DMS 273 treated with DMSO at 0.1 percent for 48 hours (cell line): ENCODE results near the gene NANP.
A peak's percentile ranks its signal among the peaks of the same experiment; 100 is the strongest.
"Not testable (repeated sequence)": the region's sequence is repeated elsewhere in the genome, so short reads cannot be mapped to it uniquely, and the experiment has no call there.

ENCODE experiments used
- DNase-seq: peaks from one replicate; lab custom pipeline; 2025; lab: John Stamatoyannopoulos, UW

NANP gene

GRCh38 chr20:25623736-25624499 is at the start of gene NANP:
Gene NANP (minus strand): TSS chr20:25624014. CDS start chr20:25623948, 66 bp downstream.
- peak; percentile 93 for DNase-seq

GRCh38 chr20:25672659-25673235 is 48.9 kb upstream of the NANP start:
- no peak for DNase-seq

- DNase-seq = no peak
These were observed 46.1 kb upstream of the NANP start for GRCh38 chr20:25669826-25670422.

- no peak for DNase-seq
These were observed 44.6 kb upstream of the NANP start for GRCh38 chr20:25668446-25668845.

- DNase-seq = no peak
These were observed 36.2 kb upstream of the NANP start for GRCh38 chr20:25659999-25660398.

GRCh38 chr20:25654487-25654886 is 30.7 kb upstream of the NANP start:
- DNase-seq = no peak

- DNase-seq = not testable (repeated sequence)
These were observed 29.1 kb upstream of the NANP start for GRCh38 chr20:25652866-25653265.

- no peak for DNase-seq
These were observed 21.0 kb upstream of the NANP start for GRCh38 chr20:25644814-25645213.

- DNase-seq = no peak
These were observed 19.9 kb upstream of the NANP start for GRCh38 chr20:25643716-25644115.

GRCh38 chr20:25637247-25637646 is 13.4 kb upstream of the NANP start:
- DNase-seq = no peak

- DNase-seq = no peak
These were observed 9.4 kb upstream of the NANP start for GRCh38 chr20:25632940-25633790.

- DNase-seq = not testable (repeated sequence)
These were observed 6.8 kb upstream of the NANP start for GRCh38 chr20:25630615-25631014.

- no peak for DNase-seq
These were observed 6.1 kb upstream of the NANP start for GRCh38 chr20:25629816-25630499.

- no peak for DNase-seq
These were observed 3.0 kb upstream of the NANP start for GRCh38 chr20:25626779-25627178.

- DNase-seq = no peak
These were observed 706 bp upstream of the NANP start for GRCh38 chr20:25624500-25624939.

- DNase-seq = no peak
These were observed 534 bp downstream of the NANP start for GRCh38 chr20:25623225-25623735.

GRCh38 chr20:25622450-25623224 is 1.2 kb downstream of the NANP start:
- DNase-seq = no peak

GRCh38 chr20:25622049-25622448 is 1.8 kb downstream of the NANP start:
- DNase-seq = no peak

GRCh38 chr20:25619514-25619913 is 4.3 kb downstream of the NANP start:
- DNase-seq = no peak

GRCh38 chr20:25608774-25609173 is 15.0 kb downstream of the NANP start:
- DNase-seq = no peak
